Stimulated activated CD8-positive, alpha-beta memory T cell treated with anti-CD3 and anti-CD28 coated beads, Interleukin-12 subunit alpha, Interleukin-12 subunit beta, amount 100 ng/mL, for 1 hour (primary cell): Measurements from ENCODE around the gene FGFR1OP2.
"Not testable (repeated sequence)": the region's sequence is repeated elsewhere in the genome, so short reads cannot be mapped to it uniquely, and the experiment has no call there.

Experiments used
- DNase-seq: peaks from one replicate; pipeline ENCODE4 v3.0.0-alpha.2; 2020; ENCODE audit warnings: low read depth

The FGFR1OP2 gene

GRCh38 chr12:26937863-26938700, at the start of gene FGFR1OP2, which contains the start of gene INTS13:
TSS of gene FGFR1OP2 (plus strand) at chr12:26938470. CDS start at chr12:26954159, 15,689 bp downstream.
TSS of gene INTS13 (minus strand) at chr12:26937981. CDS start at chr12:26936803, 1,178 bp downstream.
- peak; percentile 94 for DNase-seq

- no peak for DNase-seq
Observed at GRCh38 chr12:26890784-26891183, 47.5 kb upstream of the FGFR1OP2 start.

GRCh38 chr12:26891704-26892103, 46.6 kb upstream of the FGFR1OP2 start:
- no peak for DNase-seq

- no peak for DNase-seq
Observed at GRCh38 chr12:26895672-26896071, 42.6 kb upstream of the FGFR1OP2 start.

GRCh38 chr12:26896913-26897312, 41.4 kb upstream of the FGFR1OP2 start:
- DNase-seq, result no peak

DNA sequence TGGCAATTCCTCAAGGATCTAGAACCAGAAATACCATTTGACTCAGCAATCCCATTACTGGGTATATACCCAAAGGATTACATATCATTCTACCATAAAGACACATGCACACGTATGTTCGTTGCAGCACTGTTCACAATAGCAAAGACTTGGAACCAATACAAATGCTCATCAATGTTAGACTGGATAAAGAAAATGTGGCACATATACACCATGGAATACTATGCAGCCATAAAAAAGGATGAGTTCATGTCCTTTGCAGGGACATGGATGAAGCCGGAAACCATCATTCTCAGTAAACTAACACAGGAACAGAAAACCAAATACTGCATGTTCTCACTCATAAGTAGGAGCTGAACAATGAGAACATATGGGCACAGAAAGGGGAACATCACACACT, 34.9 kb upstream of the FGFR1OP2 start:
- DNase-seq, result not testable (repeated sequence)

- DNase-seq, result no peak
Observed at GRCh38 chr12:26906024-26906423, 32.2 kb upstream of the FGFR1OP2 start.

DNA sequence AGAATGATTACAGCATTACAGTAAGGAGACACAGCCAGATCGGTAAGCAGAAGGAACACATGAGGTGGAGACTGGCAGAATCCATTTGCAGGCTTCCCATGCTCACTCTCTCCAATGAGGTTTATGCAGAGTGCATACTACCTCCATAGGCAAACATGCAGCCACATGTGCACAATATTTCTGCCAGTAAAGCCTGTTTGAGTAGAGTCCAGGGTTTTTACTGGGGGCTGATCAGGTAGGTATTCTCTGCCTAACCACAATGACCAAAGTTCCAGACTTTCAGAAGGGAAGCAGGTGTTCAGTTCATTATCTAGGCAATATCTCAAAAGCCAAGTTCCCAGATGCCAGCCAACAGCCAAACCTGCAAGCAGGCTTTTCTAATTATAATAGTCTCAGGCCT, 31.6 kb upstream of the FGFR1OP2 start:
- DNase-seq, result no peak

GRCh38 chr12:26918321-26919215, 19.7 kb upstream of the FGFR1OP2 start:
- DNase-seq, result no peak

DNA sequence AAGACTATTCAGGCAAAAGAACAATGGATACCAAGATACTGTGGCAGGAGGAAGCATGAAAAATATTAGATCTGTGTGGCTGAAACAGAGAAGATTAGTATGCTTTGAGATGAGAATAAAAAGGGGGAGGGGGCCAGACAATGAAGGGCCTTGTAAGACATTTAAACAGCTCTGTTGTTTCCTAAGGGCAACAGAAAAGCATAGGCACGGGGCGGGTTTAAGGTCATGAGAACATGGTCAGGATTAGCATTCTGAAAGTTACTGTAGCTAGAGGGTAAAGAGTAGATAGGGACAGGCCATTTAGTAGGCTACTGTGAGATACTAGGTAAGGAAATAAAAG, 19.1 kb upstream of the FGFR1OP2 start:
- DNase-seq, result no peak

DNA sequence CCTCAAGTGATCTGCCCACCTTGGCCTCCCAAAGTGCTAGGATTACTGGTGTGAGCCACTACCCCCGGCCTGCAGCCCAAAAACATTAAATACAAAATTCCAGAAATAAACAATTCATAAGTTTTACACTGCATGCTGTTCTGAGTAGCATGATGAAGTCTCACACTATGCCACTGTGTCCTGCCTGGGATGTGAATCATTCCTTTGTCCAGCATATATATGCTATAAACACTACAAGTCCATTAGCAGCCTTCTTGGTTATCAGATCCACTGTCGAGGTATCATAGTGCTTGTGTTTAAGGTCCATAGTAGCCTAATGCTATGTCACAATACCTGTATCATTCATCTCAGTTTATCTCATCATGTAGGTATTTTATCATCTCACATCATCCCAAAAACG, 16.4 kb upstream of the FGFR1OP2 start:
- DNase-seq, result no peak

DNA sequence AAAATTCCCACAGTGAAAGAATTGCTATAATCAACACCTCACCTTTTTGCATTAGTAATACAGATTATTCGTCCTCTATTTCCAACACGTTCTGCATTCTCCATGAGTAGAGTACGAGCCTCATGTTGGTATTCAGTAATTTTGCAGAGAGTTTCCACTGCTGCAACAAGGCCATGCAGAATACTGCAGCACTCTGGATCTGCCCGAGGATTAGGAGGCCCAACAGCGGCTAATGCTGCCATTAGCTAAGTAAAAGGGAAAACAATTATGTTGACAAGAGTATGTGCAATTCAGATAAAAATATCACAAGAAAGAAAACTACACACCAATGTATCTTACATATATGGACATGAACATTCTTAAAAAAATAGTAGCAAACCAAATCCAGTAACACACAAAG, 9.6 kb upstream of the FGFR1OP2 start:
- DNase-seq, result no peak

- DNase-seq, result no peak
Observed at GRCh38 chr12:26929590-26929989, 8.7 kb upstream of the FGFR1OP2 start.

DNA sequence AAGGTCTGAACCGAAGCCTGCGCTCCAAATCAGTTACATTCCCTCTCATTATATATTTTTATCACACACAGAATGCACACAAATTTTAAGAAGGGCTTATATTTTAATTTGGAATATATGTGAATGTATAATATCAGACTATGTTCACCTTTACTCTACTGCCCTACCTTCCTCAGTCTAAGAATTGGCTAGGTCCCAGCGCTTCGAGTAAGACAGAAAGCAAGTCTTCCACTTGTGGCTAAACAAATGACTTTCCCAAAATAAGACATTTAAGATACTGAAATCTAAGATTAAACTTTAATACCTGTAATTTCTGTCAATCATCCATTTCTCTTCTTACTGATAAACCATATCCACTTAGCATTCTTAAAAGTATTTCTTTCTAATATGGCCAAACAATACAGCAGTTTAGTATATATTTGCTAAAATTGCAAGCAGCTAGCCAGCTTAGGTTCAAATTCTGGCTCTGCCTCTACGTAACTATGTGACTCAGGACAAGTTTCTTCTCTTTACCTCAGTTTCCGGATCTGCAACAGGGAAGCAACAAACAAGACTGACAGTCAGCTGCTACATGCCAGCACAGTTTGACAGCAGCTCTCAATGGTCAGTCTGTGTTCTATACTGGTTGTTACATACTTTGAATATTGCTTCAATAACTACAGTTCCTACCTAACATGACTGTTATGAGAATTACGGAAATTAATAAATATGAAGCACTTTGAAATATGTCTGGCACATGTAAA, 2.5 kb upstream of the FGFR1OP2 start:
- no peak for DNase-seq

GRCh38 chr12:26936559-26937442, 1.5 kb upstream of the FGFR1OP2 start:
- DNase-seq, result no peak

DNA sequence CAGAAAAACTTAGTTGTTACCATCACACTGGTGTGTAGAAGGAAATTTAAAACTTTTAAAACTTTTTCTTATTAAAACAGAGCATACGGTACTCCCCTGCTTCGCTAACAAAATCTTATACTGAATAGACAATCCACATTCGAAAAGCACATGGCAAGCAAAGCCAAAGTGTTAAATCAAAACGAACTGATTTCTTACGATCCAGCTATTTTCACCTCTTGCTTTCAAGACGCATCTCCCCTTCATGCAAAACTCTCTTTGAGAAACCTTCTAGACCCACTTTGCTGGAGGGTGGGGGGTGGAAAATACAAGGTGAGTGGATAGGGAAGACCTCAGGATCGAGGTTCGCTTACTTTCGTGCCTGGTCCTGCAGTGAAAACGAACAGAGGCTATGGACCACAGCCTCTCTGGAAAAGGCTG, 817 bp upstream of the FGFR1OP2 start:
- DNase-seq, result no peak

- DNase-seq, result no peak
Observed at GRCh38 chr12:26938701-26939062, 412 bp downstream of the FGFR1OP2 start.

GRCh38 chr12:26939192-26939832, 1.0 kb downstream of the FGFR1OP2 start:
- DNase-seq, result no peak

- DNase-seq, result no peak
Observed at GRCh38 chr12:26939953-26940352, 1.7 kb downstream of the FGFR1OP2 start.

DNA sequence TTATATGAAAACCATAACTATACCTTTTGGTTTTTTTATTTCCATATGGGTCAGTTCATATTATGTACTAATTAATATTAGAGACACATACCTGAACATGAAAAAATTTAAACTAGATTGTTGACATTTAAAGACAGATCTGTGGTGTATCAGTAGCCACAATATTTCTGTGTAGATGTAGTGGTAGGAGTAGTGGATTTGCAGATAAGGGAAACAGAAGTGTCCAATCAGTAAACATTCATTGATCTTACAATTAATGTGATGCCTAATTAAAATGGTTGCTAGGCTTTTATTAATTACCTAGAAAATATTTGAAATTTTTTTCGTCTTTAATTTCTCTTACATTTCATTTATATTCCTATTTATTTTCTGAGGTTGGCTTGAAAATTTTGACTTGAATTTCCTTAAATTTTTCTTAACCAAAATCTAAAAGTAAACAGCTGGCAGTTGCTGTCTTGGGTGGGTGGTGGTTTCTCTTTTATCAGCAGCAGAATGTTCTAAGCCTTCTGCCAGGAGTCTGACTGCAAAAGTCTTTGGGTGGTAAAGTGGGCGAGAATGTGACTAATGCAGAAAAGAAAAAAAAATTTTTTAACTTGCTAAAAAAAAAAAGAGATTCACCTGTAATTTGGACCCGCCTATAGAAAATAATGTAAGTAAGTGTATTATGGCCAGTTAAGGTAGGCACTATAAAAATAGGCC, 2.4 kb downstream of the FGFR1OP2 start:
- peak; percentile 19 for DNase-seq
